SK-N-SH treated with all-trans-retinoic acid at 6 μM for 48 hours (cell line): ENCODE measurements around the gene NUP210.

ENCODE experiments used
- ATAC-seq: fragments of 200-7000 bp; cut with Tn5 transposase; 3 replicates; pipeline ENCODE4 v1.9.1; 2020; ENCODE audit warnings: mild to moderate bottlenecking, moderate library complexity
- ARNTL ChIP-seq: fragments of 450-650 bp; formaldehyde crosslinking; IDR thresholded peaks from 2 replicates; pipeline ENCODE4 v1.5.0; 2020; ENCODE audit warnings: low read depth, mild to moderate bottlenecking, moderate library complexity, borderline replicate concordance
- BACH2 ChIP-seq: fragments of 250-450 bp; sonication (Bioruptor Pico); IDR thresholded peaks from 2 replicates; pipeline ENCODE4 v1.9.0; 2021; ENCODE audit warnings: mild to moderate bottlenecking, borderline replicate concordance
- CSDC2 ChIP-seq: fragments of 250-450 bp; sonication (Bioruptor Pico); IDR thresholded peaks from 2 replicates; pipeline ENCODE4 v1.5.0; 2020; ENCODE audit warnings: mild to moderate bottlenecking, moderate library complexity
- CSRNP3 ChIP-seq: fragments of 250-450 bp; sonication (Bioruptor Pico); IDR thresholded peaks from 2 replicates; pipeline ENCODE4 v1.5.1; 2021; ENCODE audit warnings: mild to moderate bottlenecking, moderate library complexity
- ESRRG ChIP-seq: fragments of 250-450 bp; sonication (Bioruptor Pico); IDR thresholded peaks from 2 replicates; pipeline ENCODE4 v1.6.1; 2021; ENCODE audit warnings: mild to moderate bottlenecking
- ISL1 ChIP-seq: fragments of 250-450 bp; sonication (Bioruptor Pico); IDR thresholded peaks from 2 replicates; pipeline ENCODE4 v2.1.2; 2022; ENCODE audit warnings: mild to moderate bottlenecking, moderate library complexity
- OSR1 ChIP-seq: fragments of 250-450 bp; sonication (Bioruptor Pico); IDR thresholded peaks from 2 replicates; pipeline ENCODE4 v1.8.0; 2022; ENCODE audit warnings: moderate library complexity, mild to moderate bottlenecking, inconsistent platforms
- PPARA ChIP-seq: fragments of 250-450 bp; sonication (Bioruptor Pico); IDR thresholded peaks from 2 replicates; pipeline ENCODE4 v1.5.0; 2020; ENCODE audit warnings: mild to moderate bottlenecking, borderline replicate concordance
- RARB ChIP-seq: fragments of 250-450 bp; sonication (Bioruptor Pico); IDR thresholded peaks from 2 replicates; pipeline ENCODE4 v1.8.0; 2021; ENCODE audit warnings: mild to moderate bottlenecking, moderate library complexity
- SNAI2 ChIP-seq: fragments of 250-450 bp; sonication (Bioruptor Pico); IDR thresholded peaks from 2 replicates; pipeline ENCODE4 v1.5.0; 2020; ENCODE audit warnings: mild to moderate bottlenecking, moderate library complexity
- TCF4 ChIP-seq: fragments of 250-450 bp; sonication (Bioruptor Pico); IDR thresholded peaks from 2 replicates; pipeline ENCODE4 v1.8.0; 2021; ENCODE audit warnings: mild to moderate bottlenecking, moderate library complexity, borderline replicate concordance
- TOX ChIP-seq: fragments of 250-450 bp; sonication (Bioruptor Pico); IDR thresholded peaks from 2 replicates; pipeline ENCODE4 v1.8.0; 2021; ENCODE audit warnings: mild to moderate bottlenecking, moderate library complexity, borderline replicate concordance
- TSHZ2 ChIP-seq: fragments of 250-450 bp; sonication (Bioruptor Pico); IDR thresholded peaks from 2 replicates; pipeline ENCODE4 v1.5.0; 2020; ENCODE audit warnings: mild to moderate bottlenecking, moderate library complexity
- ZC3H10 ChIP-seq: fragments of 250-450 bp; sonication (Bioruptor Pico); IDR thresholded peaks from 2 replicates; pipeline ENCODE4 v1.5.1; 2021; ENCODE audit warnings: mild to moderate bottlenecking, moderate library complexity
- ZFP3 ChIP-seq: fragments of 250-450 bp; sonication (Bioruptor Pico); IDR thresholded peaks from 2 replicates; pipeline ENCODE4 v1.5.0; 2020; ENCODE audit warnings: mild to moderate bottlenecking, moderate library complexity
- ZFP30 ChIP-seq: fragments of 450-650 bp; formaldehyde crosslinking; IDR thresholded peaks from 2 replicates; pipeline ENCODE4 v1.5.0; 2022; ENCODE audit warnings: mild to moderate bottlenecking, moderate library complexity
- ZNF565 ChIP-seq: fragments of 450-650 bp; formaldehyde crosslinking; conservative IDR thresholded peaks from 2 replicates; pipeline ENCODE4 v1.5.0; 2020; ENCODE audit warnings: low read depth, mild to moderate bottlenecking, moderate library complexity
- ZNF70 ChIP-seq: fragments of 450-650 bp; formaldehyde crosslinking; IDR thresholded peaks from 2 replicates; pipeline ENCODE4 v1.5.0; 2020; ENCODE audit warnings: mild to moderate bottlenecking, moderate library complexity
- ZNF8 ChIP-seq: fragments of 450-650 bp; formaldehyde crosslinking; IDR thresholded peaks from 2 replicates; pipeline ENCODE4 v1.5.0; 2020; ENCODE audit warnings: mild to moderate bottlenecking, moderate library complexity
- TF ChIP-seq, protein P1 (sequence below): fragments of 250-450 bp; sonication (Bioruptor Pico); IDR thresholded peaks from 2 replicates; pipeline ENCODE4 v1.8.0; 2020; ENCODE audit warnings: mild to moderate bottlenecking, moderate library complexity, borderline replicate concordance
- TF ChIP-seq, protein P2 (sequence below): fragments of 250-450 bp; sonication (Bioruptor Pico); IDR thresholded peaks from 2 replicates; pipeline ENCODE4 v1.5.1; 2020; ENCODE audit warnings: low read depth, mild to moderate bottlenecking, moderate library complexity

NUP210 gene

DNA sequence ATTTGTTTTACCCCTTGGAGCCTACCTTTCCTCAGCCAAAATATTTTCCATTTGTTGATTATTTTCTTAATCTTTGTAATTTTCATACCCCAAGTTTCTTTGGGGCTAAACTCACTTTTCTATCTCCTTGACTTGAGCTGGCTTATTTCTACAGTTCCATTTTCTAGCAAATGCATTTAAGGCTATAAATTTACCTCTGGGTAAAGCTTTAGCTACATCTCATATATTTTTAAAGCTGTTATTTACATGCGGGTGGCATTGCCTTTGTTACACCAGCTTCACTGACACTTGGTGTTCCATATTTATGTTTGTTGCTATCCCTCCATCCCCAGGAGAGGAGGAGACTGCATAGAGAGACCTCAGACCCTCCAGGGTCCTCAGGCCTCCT is 136.3 kb downstream of the NUP210 start:
- TF ChIP-seq ARNTL (CRISPR knock-in tag) (no peak), CSDC2 (CRISPR knock-in tag) (no peak), ZNF70 (no peak), OSR1 (CRISPR knock-in tag) (no peak), ESRRG (CRISPR knock-in tag) (no peak), TCF4 (no peak), BACH2 (CRISPR knock-in tag) (no peak), TOX (CRISPR knock-in tag) (no peak), PPARA (CRISPR knock-in tag) (no peak), RARB (CRISPR knock-in tag) (no peak), ZNF565 (CRISPR knock-in tag) (no peak), ZC3H10 (CRISPR knock-in tag) (no peak)
- TF ChIP-seq, protein P1, sequence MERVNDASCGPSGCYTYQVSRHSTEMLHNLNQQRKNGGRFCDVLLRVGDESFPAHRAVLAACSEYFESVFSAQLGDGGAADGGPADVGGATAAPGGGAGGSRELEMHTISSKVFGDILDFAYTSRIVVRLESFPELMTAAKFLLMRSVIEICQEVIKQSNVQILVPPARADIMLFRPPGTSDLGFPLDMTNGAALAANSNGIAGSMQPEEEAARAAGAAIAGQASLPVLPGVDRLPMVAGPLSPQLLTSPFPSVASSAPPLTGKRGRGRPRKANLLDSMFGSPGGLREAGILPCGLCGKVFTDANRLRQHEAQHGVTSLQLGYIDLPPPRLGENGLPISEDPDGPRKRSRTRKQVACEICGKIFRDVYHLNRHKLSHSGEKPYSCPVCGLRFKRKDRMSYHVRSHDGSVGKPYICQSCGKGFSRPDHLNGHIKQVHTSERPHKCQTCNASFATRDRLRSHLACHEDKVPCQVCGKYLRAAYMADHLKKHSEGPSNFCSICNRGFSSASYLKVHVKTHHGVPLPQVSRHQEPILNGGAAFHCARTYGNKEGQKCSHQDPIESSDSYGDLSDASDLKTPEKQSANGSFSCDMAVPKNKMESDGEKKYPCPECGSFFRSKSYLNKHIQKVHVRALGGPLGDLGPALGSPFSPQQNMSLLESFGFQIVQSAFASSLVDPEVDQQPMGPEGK (CRISPR knock-in tag) = no peak
- TF ChIP-seq, protein P2, sequence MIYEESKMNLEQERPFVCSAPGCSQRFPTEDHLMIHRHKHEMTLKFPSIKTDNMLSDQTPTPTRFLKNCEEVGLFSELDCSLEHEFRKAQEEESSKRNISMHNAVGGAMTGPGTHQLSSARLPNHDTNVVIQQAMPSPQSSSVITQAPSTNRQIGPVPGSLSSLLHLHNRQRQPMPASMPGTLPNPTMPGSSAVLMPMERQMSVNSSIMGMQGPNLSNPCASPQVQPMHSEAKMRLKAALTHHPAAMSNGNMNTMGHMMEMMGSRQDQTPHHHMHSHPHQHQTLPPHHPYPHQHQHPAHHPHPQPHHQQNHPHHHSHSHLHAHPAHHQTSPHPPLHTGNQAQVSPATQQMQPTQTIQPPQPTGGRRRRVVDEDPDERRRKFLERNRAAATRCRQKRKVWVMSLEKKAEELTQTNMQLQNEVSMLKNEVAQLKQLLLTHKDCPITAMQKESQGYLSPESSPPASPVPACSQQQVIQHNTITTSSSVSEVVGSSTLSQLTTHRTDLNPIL (CRISPR knock-in tag) = no peak
- no peak for ATAC-seq

DNA sequence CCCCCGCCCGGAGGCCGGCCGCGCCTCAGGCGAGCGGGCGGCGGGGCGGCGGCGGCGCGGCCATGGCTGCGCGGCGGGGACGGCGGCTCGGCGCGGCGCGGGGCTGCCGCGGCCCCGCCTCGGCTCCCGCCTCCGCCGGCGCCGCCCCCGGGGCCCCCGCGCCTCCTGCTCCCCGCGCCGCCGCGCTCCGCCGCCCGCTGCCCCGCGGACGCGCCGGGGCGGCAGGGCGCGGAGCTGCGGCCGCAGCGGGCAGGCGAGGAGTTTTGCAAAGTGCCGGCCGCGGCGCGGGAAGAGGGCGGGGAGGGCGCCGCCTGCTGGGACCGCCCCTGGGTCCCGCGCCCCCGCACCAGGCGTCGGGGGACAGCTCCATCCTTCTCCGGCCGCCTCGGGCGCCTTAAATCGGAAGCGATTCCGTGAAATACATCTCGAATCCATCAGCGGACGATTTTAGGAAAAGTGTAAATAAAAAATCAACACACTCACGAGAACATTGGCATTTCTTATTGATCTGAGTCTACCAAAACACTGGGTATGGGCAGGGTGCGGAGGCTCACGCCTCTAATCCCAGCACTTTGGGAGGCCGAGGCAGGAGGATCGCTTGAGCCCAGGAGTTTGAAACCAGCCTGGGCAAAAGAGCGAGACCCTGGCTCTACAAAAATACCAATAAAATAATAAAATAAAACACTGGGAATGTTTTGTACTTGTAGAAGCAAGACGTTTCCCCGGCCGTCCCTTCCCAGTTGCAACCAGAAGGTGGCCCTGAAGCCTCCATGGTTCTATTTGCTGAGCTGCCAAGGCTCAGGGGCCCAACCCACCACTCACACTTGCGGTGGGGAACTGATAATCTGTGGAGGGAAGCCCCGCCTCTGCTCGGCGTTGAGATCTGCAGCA is 136.9 kb downstream of the NUP210 start:
- TF ChIP-seq ARNTL (CRISPR knock-in tag) = no peak
- no peak for TF ChIP-seq CSDC2 (CRISPR knock-in tag)
- TF ChIP-seq ZFP3 (CRISPR knock-in tag) = peak; percentile 96
- ATAC-seq = peak; percentile 53

DNA sequence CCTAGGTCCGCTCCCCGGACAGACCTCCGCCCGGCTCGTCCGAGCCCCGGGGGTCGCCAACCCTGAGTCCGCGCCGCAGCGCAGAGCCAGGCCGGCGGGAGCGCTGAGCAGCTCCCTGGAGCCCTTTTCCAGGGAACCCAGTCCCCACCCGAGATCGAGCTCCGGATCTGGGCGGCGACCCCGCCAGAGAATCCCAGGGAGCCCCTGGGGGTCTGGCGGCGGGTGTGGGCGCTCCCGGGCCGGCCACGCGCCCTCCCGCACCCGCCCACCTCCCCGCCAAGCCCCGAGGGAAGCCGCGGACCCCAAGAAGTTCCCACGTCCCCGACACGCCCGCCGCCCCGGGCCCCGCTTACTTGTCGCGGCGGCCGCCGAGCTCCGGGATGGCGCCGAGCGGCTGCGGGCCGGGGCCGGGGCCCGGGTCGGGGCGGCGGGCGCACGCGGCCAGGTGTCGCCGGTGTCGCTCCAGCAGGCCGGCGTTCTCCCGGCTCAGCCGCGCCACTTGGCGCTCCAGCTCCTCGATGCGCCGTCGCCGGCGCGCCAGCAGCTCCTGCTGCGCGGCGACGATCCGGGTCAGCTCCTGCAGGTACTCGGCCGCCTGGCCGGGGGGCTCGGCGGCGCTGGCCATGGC is 137.7 kb downstream of the NUP210 start:
- ATAC-seq = no peak
- TF ChIP-seq TSHZ2 (CRISPR knock-in tag) = no peak
- no peak for TF ChIP-seq BACH2 (CRISPR knock-in tag)
- no peak for TF ChIP-seq ZFP30
- TF ChIP-seq, all 23 proteins: peak for 0

GRCh38 chr3:13281507-13282357 is 138.4 kb downstream of the NUP210 start:
- ATAC-seq = no peak

More at GRCh38 chr3:13281507-13282357, 138.4 kb downstream of the NUP210 start:
- no peak for TF ChIP-seq PPARA (CRISPR knock-in tag)
- TF ChIP-seq, protein P2 (CRISPR knock-in tag) = no peak
- no peak for TF ChIP-seq ZFP3 (CRISPR knock-in tag)
- no peak for TF ChIP-seq ESRRG (CRISPR knock-in tag)
- TF ChIP-seq ISL1 = no peak
- TF ChIP-seq, protein P1 (CRISPR knock-in tag) = no peak
- TF ChIP-seq ZC3H10 (CRISPR knock-in tag) = no peak
- no peak for TF ChIP-seq ZNF70
- TF ChIP-seq CSRNP3 (CRISPR knock-in tag) = no peak
- TF ChIP-seq SNAI2 (CRISPR knock-in tag) = no peak
- TF ChIP-seq TCF4 = no peak
- no peak for TF ChIP-seq ZNF8 (CRISPR knock-in tag)
- no peak for TF ChIP-seq ZFP30
- TF ChIP-seq, all 23 proteins: peak for 0
